ENCODE results near the gene PRICKLE3.

DNA sequence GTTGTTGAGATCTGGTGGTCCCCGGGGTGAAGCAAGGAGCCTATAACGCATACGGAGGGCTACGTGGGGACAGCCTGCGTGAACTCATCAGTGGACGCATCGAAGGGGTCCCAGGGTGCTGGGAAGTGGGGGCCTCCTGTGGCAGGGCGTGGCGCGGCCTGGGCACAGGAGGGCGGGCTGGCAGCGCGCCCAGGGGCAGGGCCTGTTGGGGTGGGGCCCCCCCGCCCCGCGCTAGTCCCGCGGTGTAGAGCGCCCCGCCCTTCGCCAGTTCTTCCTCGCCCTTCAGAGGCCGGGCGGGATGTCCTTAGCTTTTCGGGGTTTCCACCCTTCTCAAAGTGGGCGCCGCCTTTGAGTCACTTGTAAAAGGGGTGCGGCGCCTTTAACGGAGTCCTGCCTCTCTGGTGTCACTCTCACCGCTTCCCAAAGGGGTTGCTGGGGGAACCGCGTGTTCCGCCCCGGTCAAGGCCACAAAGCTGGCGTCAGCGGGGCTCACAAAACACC, 13.8 kb downstream of the PRICKLE3 start:
- TF ChIP-seq CTCF (IDR thresholded peaks at IDR 0.05) (no peak), POLR2A (IDR thresholded peaks at IDR 0.05) (no peak)
